Stimulated activated CD8-positive, alpha-beta memory T cell treated with anti-CD3 and anti-CD28 coated beads, Interleukin-15, amount 100 ng/mL, for 1 hour (primary cell): Measurements from ENCODE around the gene SPIN1.

Experiments used
- DNase-seq: peaks from one replicate; pipeline ENCODE4 v3.0.0-alpha.2; 2020; ENCODE audit warnings: low read depth

The SPIN1 gene

DNA sequence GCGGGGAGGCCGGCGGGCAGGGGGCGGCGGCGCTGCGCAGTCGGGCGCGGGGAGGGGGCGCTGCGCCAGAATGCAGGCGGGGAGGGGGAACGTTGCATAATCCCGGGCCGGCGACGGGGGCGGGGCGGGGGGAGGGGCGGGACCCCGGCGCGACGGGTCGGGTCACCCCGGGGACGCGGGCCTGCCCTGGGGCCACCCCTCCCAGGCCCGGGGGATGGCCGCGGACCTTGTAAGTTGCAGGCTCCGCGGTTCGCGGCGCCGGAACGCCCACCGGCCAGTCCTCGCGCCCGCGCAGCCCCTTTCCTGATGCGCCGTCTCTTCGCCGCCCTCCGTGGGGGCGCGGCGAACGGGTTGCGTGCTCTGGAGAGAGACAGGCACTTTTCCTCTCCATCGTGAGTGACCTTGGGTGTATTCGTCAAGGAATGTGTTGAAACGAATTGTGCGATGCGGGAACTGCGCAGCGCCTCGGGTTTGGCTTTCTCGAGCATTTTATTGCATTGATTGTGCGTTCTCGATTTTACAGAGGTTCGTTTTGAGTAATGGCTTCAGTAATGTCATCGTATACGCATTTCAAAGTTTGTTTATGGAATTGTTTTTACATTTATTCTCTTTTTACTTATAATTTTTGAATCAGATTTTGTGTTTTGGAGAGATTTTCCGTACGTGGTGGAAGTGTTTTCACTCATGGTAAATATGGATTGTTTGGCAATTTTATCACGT, 802 bp downstream of the SPIN1 start:
- peak; percentile 7 for DNase-seq

DNA sequence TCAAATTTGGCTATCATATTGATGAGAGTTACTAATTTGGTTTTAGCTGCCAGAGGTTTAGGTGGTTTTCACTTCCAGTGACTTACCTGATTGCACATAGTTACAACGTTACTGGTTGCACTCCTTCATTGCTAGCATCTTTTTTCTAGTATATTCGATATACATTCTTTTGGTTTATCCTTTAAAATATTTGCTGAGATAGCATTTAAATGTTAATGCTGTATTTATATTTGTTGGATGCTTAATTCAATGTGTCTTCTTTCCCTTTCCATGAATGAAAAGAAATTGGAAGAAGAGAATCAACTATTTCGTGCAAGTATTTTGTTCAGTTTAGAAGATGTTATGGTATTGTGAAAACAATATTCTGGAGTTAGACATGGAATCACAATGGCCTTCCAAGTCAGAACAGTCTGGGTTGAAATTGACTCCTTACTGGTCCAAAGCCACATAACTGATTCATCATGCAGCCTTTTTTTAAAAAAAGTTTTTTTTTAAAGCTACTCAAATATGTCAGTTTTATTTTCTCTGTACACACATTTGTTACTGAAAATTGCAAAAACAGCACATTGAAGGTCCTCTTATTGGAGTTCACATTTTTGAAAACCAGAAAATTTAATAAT, 2.2 kb downstream of the SPIN1 start:
- no peak for DNase-seq

DNA sequence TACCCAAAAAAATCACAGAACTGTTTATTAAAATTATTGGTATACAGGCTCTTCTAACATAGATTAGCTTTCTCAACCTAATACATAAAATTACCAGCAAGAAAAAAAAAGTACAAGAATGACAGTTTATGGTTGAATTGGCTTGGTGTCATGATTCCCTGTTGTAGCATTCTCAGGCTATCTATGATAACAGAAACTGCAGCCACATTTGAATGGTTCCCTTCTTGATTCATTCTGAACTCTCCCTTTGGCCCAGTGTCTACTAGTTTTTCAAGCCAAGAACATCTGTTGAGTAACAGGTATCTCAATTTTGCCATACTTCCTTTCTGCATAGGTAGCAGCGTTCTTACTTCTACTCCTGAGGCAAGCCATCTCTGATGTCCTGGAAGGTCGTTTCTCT, 3.0 kb downstream of the SPIN1 start:
- DNase-seq = no peak

DNA sequence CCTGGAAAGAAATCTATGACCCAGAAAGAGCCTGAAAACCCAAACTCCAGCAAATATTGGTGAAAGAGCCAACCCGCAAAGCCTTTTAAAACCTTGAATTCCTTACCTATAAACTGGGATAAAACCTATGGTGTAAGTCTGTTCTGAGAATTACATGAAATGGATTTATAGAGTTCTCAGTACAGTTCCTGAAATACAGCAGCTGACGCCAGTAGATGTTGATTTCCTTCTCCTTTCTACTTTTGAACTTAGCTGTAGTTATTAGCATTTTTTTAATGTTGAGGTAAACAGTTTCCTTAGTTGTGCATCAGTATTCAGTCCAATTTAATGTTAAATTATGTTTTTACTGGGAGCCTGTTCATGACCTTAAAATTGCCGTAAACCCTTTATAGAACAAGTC, 3.7 kb downstream of the SPIN1 start:
- no peak for DNase-seq

DNA sequence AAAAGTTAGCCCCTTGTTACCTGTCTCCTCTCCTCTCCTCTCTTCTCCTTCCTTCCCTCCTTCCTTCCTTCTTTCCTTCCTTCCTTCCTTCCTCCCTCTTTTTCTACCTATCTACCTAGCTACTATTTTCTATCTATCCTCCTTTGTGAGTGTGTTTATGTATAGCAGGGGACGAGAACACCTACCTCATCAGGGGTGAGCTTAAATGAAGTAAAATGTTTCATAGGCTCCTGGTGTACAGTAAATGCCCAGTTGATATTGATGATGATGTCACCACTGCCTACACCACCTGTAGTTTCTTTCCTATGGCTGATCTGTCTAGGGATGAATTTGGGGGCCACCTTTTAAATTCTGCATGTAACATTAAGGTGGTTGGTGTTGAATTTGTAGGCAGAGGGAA, 4.3 kb downstream of the SPIN1 start:
- DNase-seq = no peak

DNA sequence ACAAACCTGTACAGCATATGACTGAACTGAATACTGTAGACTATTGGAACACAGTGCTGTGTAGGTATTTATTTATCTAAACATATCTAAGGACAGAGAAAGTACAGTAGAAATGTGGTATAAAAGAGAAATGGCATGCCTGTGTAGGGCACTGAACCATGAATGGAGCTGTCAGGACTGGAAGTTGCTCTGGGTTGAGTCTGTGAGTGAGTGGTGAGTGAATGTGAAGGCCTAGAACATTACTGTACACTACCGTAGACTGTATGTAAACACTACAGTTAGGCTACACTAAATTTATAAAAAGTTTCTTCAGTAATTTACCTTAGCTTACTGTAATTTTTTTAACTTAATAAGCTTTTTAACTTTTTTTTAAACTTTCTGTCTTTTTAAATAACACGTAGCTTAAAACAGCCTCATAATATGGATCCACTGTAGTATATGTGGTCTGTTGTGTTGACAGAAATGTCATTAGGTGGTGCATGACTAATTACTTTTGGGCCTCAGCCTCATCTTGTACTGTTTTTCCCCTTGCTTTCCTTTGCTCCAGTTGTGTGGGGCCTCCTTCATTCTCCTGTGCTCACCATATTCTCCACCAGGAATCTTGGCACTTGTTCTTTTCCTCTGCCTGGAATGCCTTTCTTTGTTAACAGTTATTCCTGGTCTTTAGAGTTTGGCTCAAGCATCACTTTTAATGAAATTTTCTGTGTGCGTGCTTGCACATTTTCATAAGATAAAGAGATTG, 8.8 kb downstream of the SPIN1 start:
- no peak for DNase-seq

DNA sequence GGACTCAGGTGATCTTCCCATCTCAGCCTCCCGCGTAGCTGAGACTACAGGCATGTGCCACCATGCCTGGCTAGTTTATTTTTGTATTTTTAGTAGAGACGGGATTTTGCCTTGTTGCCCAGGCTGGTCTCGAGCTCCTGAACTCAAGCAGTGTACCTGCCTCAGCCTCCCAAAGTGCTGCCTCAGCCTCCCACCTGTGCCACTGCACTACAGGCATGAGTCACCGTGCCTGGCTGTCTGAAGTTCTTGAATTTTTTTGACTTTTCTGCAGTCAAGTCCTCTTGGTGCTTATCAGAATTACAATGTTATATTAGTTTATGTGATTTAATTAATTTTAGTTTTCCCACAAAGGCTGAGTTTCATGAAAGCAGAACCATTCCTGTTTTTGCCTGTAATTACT, 9.8 kb downstream of the SPIN1 start:
- no peak for DNase-seq

DNA sequence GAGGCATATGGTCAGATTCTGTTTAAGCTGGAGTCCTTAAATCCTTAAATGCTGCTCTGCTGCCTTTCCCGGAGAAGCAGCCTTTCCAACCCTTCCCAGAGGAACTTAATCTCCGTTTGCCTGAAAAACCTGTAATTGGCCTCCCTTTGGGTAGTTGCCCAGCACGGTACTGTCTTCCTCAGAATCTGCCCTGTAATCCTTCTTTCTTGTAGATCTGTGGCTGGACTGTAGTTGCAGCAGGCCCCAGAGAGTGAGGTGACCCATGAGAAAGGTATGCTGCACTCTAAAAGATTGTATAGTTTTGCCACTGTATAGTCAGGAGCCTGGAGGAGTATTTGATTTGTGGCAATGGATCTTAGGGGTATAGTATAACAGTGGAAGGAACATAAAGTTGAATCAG, 11.7 kb downstream of the SPIN1 start:
- DNase-seq = no peak

DNA sequence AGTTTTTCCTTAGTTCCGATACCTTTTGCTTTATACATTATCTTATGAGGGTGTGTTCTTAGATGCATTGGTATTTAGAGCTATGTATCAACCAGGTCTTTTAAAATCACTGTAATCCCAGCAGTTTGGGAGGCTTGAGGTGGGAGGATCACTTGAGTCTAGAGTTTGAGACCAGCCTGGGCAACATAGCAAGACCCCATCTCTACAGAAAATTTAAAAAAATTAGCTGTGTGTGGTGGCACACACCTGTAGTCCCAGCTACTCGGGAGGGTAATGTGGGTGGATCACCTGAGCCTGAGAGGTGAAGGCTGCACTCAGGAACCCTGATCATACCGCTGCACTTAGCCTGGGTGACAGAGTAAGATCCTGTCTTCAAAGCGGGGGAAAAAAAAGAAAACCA, 15.1 kb downstream of the SPIN1 start:
- no peak for DNase-seq

DNA sequence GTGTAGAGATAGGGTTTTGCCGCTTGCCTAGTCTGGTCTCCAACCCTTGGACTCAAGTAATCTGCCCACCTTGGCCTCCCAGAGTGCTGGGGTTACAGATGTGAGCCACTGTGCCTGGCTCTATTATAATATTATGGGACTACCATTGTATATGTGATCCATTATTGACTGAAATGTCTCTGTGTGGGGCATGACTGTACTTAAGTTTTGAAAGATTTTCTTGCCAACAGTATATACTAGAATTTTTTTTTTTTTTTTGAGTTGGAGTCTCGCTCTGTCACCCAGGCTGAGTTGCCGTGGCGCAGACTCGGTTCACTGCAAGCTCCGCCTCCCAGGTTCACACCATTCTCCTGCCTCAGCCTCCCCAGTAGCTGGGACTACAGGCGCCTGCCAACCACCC, 17.8 kb downstream of the SPIN1 start:
- no peak for DNase-seq

DNA sequence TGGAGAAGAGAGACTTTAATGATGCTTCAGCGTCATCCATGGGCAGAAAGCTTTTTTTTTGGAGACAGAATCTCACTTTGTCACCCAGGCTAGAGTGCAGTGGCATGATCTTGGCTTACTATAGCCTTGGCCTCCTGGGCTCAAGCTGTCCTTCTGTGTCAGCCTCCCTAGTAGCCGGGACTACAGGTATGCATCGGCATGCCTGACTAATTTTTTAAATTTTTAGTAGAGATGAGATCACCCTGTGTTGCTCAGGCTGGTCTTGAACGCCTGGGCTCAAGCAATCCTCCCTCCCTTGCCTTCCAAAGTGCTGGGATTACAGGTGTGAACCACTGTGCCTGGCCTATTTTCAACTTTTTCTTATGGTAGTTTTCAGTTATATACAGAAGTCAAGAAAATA, 23.2 kb downstream of the SPIN1 start:
- no peak for DNase-seq

DNA sequence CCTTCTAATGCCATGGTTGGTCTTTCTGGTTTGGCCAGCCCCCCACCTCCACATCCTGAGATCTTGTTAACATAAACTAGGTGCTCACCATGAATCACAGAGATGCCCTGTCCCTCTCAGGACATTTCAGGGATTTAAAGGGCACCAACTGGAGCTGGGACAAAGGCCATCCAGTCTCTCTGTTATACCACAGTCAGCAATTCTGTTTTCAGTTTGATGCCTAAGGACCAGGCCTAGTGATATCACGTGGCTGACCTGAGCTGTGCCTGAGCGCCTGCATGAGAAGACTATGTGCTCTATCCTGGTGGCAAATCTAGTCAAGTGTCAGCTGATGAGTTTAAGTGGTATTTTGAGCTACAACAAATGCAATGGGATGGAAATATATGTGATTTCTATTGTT, 26.1 kb downstream of the SPIN1 start:
- DNase-seq = no peak

DNA sequence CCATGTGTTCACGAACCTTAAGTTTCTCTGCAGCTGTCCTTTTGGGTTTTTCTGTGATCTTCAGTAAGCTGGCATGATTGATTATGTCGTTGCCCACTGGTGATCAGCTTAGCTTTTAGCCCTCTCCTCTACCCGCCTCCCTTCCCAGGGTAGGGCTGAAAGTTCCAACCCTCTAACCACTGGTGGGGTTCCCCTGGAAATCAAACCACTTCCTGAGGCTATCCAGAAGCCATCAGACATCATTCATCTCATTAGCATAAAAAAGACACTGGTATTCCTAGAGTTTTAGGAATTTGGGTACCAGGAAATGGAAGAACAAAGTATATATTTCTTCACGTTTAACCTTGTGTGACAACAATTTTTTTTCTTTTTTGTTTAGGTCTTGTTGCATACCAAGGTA, 29.8 kb downstream of the SPIN1 start:
- no peak for DNase-seq

DNA sequence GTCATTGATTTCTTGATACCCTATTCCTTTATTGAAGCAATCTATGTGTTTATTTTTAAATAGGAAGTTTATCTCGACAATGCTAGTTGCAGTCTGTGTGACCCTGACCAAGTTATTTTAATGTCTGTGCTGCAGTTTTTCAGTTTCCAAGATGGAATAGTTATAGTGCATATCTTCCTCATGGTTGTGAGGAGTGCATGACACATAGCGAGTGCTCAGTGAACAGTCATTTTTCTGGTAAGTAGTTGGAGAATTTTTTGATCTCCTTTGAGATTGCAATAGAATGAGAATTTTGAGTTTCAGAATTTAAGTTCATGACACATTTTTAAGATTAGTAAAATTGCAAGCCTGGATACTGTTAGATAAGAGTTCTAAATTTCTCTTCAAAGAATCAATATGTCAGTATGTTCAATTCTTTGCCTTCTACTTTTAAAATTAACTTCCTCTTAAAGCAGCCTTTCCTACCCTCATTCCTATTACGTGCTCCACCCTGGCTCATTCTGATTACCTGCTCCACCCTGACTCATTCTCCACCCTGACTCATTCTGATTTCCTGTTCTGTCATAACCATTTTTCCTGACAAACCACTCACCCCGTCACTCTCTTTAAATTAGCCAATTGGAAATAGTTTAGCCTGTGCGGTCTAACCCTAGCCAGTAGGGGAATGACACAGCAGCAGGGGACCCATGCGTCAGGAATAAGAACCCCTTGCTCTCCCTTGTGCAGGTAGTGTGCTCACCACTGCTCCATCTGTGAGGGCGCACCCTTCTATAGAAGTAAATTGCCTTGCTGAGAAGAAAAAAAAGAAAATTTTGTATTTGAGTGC, 30.7 kb downstream of the SPIN1 start:
- no peak for DNase-seq

DNA sequence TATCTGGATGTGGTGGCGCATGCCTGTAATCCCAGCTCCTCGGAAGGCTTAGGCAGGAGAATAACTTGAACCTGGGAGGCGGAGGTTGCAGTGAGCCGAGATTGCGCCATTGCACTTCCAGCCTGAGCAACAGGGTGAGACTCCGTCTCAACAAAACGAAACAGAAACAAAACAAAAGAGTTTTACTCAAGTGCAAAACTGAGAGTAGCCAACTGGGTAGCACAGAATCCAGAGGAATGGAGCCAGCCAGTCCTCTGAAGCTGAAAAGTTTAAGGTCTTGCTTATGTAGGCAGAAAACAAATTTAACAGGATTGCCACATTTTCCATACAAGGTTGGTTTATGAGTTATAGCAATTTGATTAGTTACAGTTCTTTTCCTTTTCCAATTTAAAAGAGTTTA, 32.0 kb downstream of the SPIN1 start:
- DNase-seq = no peak

DNA sequence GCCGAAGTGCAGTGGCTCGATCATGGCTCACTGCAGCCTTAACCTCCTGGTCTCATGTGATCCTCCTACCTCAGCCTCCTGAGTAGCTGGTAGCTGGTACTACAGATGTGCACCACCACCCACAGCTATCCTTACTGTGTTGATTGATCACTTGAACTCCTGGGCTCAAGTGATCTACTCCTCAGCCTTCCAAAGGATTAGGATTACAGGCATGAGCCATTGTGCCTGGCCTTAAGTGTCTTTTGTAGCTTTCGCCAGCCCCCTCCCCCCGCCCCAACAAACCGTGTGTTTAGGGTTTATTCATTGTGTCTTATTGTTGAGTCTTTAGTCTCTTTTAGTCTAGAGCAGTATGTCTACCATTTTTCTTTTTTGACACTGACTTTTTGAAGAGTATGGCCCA, 33.1 kb downstream of the SPIN1 start:
- no peak for DNase-seq

DNA sequence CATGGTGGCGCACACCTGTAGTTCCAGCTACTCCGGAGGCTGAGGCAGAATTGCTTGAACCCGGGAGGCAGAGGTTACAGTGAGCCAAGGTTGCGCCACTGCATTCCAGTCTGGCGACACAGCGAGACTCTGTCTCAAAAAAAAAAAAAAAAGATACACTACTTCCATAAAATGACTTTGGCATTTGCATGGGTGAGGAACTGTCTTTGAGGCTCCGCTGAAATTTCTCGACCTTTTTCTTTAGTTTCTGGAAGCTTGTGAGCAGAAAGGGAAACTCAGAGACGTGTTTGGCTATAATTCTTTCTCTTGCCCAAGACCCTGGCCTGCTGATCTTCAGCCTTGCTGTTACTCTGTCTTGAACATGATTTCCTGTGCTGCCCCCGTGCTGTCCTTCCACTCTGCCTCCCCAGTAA, 37.3 kb downstream of the SPIN1 start:
- DNase-seq = no peak

DNA sequence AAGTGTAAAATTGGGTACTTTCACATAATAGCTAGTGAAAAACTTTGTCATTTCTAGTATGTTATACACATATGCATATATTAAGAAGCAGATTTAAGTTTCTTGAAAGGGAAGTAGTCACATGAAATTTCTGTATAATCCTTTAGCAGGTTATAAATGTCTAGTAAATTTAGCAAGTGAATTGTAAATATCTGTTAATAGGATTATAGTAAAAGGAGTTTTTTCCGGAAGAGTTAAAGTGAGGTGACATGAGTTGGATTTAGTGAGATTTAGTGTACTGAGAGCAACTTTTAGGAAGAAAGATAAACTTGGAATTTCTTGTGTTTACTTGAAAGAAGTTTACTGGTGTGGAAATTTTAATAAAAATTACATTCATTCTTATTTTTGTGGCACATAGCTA, 38.4 kb downstream of the SPIN1 start:
- DNase-seq = no peak

DNA sequence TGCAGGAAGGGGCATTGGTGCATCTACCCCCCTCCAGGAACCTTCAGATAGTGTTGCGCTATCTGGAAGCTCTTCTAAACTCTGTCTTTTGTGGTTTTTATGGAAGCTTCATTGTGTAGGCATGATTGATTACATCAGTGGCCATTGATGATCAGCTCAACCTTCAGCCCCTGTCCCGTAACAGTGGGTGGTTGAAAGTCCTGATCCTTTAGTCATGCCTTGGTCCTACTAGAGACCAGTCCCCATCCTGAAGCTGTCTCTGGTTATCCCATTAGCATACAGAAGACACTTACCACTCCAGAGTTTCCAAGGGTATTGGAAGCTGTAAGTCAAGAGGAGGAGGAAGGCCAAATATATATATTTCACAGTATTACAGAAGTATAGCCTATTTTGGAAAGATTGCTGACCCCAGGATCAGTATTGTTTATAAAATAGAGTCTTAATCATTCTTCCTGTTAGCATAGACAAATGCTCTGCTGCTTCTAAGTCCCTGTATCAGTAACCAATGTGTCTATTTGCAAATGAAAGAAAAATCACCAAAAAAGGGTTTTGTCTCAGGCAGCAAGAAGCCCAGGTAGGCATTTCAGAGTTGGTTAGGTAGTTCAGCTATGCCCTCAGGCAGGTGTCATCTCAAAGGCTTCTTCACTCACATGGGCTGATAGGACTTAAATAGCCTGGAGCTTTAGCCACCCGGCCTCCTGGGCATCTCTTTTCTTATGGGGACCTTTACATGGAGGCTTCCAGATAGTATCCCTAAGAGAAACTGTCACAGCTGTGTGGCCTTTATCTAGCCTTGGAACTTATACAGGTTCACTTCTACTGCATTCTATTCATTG, 41.6 kb downstream of the SPIN1 start:
- no peak for DNase-seq

DNA sequence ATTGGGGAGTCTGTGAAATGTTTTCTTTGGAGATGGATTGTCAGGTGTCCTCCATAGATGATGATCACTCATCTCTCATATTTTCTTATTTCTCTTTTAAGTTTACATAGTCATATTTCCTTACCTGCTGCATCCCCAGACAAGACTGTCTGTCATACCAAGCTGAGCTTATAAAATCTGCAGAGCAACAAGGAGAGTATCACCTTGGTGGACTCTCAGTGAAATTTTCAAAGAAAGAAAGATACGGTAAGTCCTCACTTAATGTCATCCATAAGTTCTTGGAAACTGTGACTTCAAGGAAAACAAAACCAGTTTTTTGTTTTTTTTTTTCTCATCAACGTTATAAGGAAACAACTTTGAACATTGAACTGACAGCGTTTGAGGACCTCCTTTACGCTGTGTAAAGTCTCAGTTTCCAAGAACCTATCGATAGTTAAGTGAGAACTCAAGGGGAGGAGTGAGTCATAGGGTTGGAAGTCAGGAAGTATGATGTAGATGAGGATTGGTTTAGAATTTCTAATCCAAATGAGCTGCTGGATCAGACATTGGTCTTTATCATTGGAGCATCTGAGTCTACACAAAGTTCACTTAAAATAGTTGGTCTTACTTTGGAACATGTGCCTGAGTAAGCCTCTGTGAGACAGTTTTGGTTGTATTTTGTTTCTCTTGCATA, 45.5 kb downstream of the SPIN1 start:
- DNase-seq = no peak

DNA sequence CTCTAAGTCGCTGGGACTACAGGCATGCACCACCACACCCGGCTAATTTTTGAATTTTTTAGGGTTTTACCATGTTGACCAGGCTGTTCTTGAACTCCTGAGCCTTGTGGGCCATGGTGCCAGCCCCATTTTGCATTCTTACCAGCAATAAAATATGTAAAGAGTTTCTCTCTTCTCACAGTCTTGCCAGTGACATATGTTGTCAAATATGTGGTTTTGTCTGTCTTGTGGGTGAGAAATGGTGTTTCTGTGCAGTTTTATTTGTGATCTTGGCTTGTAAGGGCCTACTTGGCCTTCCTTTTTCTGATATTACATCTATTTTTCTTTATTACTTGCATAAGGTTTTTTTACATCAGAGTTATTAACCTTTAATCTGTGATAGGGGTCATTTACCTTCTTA, 47.1 kb downstream of the SPIN1 start:
- DNase-seq = no peak
